Activated effector memory CD4-positive, alpha-beta T cell treated with anti-CD3 and anti-CD28 coated beads, Interleukin-2, amount 50 U/mL, for 16 hours (primary cell): ENCODE data around the gene CETN3.
"Not testable (repeated sequence)": the region's sequence is repeated elsewhere in the genome, so short reads cannot be mapped to it uniquely, and the experiment has no call there.

ENCODE experiments used
- DNase-seq: peaks from one replicate; pipeline ENCODE4 v3.0.0-alpha.2; 2020

The CETN3 gene

GRCh38 chr5:90381213-90381929 lies 28.2 kb downstream of the CETN3 start:
- no peak for DNase-seq

- no peak for DNase-seq
Observed at GRCh38 chr5:90379652-90380051, 29.9 kb downstream of the CETN3 start.

GRCh38 chr5:90378752-90379151 lies 30.8 kb downstream of the CETN3 start:
- DNase-seq: no peak

GRCh38 chr5:90371269-90371668 lies 38.3 kb downstream of the CETN3 start:
- DNase-seq: not testable (repeated sequence)

GRCh38 chr5:90368454-90369246 lies 40.9 kb downstream of the CETN3 start:
- DNase-seq: no peak

- DNase-seq: no peak
Observed at GRCh38 chr5:90367879-90368278, 41.7 kb downstream of the CETN3 start.

GRCh38 chr5:90366948-90367347 lies 42.6 kb downstream of the CETN3 start:
- no peak for DNase-seq

- no peak for DNase-seq
Observed at GRCh38 chr5:90365328-90365727, 44.2 kb downstream of the CETN3 start.

GRCh38 chr5:90359073-90359920 lies 50.3 kb downstream of the CETN3 start:
- no peak for DNase-seq

GRCh38 chr5:90356622-90357021 lies 52.9 kb downstream of the CETN3 start:
- DNase-seq: no peak

- DNase-seq: no peak
Observed at GRCh38 chr5:90356176-90356575, 53.4 kb downstream of the CETN3 start.

- DNase-seq: no peak
Observed at GRCh38 chr5:90355635-90356034, 53.9 kb downstream of the CETN3 start.

- no peak for DNase-seq
Observed at GRCh38 chr5:90353254-90353653, 56.3 kb downstream of the CETN3 start.

- DNase-seq: no peak
Observed at GRCh38 chr5:90351101-90351500, 58.5 kb downstream of the CETN3 start.

GRCh38 chr5:90347462-90347861 lies 62.1 kb downstream of the CETN3 start:
- DNase-seq: no peak

GRCh38 chr5:90345684-90346083 lies 63.9 kb downstream of the CETN3 start:
- no peak for DNase-seq

- no peak for DNase-seq
Observed at GRCh38 chr5:90344689-90345088, 64.9 kb downstream of the CETN3 start.

GRCh38 chr5:90343731-90344130 lies 65.8 kb downstream of the CETN3 start:
- not testable (repeated sequence) for DNase-seq

GRCh38 chr5:90342576-90342975 lies 67.0 kb downstream of the CETN3 start:
- no peak for DNase-seq
